PC-9 (cell line): ENCODE results near the gene YWHAG. TPM values are rescaled to one million over a fixed set of nuclear protein-coding genes. Genes with fewer than 3 reads are reported as not detected.
A peak's percentile ranks its signal among the peaks of the same experiment; 100 is the strongest.

ENCODE experiments used
- BruUV-seq: library from RNA; stranded (reverse); fragments of 400-500 nt; replicated peaks from 2 replicates; lab custom pipeline; 2021; lab: Mats Ljungman, UMichigan
- CTCF ChIA-PET: fragments of 300-600 bp; sonication (Branson Sonifier 250); formaldehyde crosslinking; loops from one replicate; lab custom pipeline; 2022; ENCODE audit warnings: antibody characterized with exemption; lab: Charles Lee
- POLR2A ChIA-PET: fragments of 300-600 bp; sonication (Branson Sonifier 250); formaldehyde crosslinking; loops from one replicate; lab custom pipeline; 2022; ENCODE audit warnings: antibody characterized with exemption; ENCODE audit not compliant: unreplicated experiment; lab: Charles Lee
- DNase-seq, 2 experiments: peaks; one replicate each; pipeline versions ENCODE4 v3.0.0 to v3.0.0-alpha.2; 2015 to 2022; ENCODE audit warnings: mixed read lengths in 1 of 2
- H2AFZ ChIP-seq: fragments of 200-600 bp; sonication (generic); 2 replicates; pipeline ENCODE4 v1.8.1; 2017; ENCODE audit warnings: antibody characterized with exemption
- H3F3A ChIP-seq: fragments of 200-600 bp; sonication (generic); 2 replicates; pipeline ENCODE4 v1.8.1; 2017; ENCODE audit warnings: antibody characterized with exemption, mild to moderate bottlenecking, low read depth; ENCODE audit not compliant: insufficient read depth
- H3K27ac ChIP-seq: fragments of 200-600 bp; sonication (generic); 2 replicates; pipeline ENCODE4 v1.6.1; 2016; ENCODE audit warnings: mixed run types
- H3K27me3 ChIP-seq: fragments of 200-600 bp; sonication (generic); 2 replicates; pipeline ENCODE4 v1.6.1; 2016; ENCODE audit warnings: low read depth, mixed run types; ENCODE audit not compliant: insufficient read depth
- H3K36me3 ChIP-seq: fragments of 200-600 bp; sonication (generic); 2 replicates; pipeline ENCODE4 v1.6.1; 2016; ENCODE audit warnings: low read depth, mixed run types
- H3K4me1 ChIP-seq: fragments of 200-600 bp; sonication (generic); replicated peaks from 2 replicates; pipeline ENCODE4 v1.6.1; 2016; ENCODE audit warnings: mixed run types; ENCODE audit not compliant: insufficient read depth
- H3K4me2 ChIP-seq: fragments of 200-600 bp; sonication (generic); 2 replicates; pipeline ENCODE4 v1.6.1; 2017; ENCODE audit warnings: mixed run types
- H3K4me3 ChIP-seq: fragments of 200-600 bp; sonication (generic); 2 replicates; pipeline ENCODE4 v1.6.1; 2016; ENCODE audit warnings: mixed run types
- H3K79me2 ChIP-seq: fragments of 200-600 bp; sonication (generic); 2 replicates; pipeline ENCODE4 v1.6.1; 2017; ENCODE audit warnings: low read depth, mixed run types
- H3K9me2 ChIP-seq: fragments of 200-600 bp; sonication (generic); 2 replicates; pipeline ENCODE4 v1.8.1; 2017; ENCODE audit warnings: mild to moderate bottlenecking; ENCODE audit not compliant: insufficient read depth
- H3K9me3 ChIP-seq: fragments of 200-600 bp; sonication (generic); 2 replicates; pipeline ENCODE4 v1.8.1; 2016; ENCODE audit warnings: low read depth; ENCODE audit not compliant: insufficient read depth
- H4K20me1 ChIP-seq: fragments of 200-600 bp; sonication (generic); 2 replicates; pipeline ENCODE4 v1.8.1; 2017; ENCODE audit not compliant: insufficient read depth
- CTCF ChIP-seq: fragments of 200-600 bp; sonication (generic); conservative IDR thresholded peaks from 2 replicates; pipeline ENCODE4 v1.6.1; 2017; ENCODE audit warnings: mixed run types, antibody characterized with exemption, mild to moderate bottlenecking, moderate library complexity
- EZH2 ChIP-seq: fragments of 200-600 bp; sonication (generic); IDR thresholded peaks from 2 replicates; pipeline ENCODE4 v1.8.0; 2017; ENCODE audit warnings: antibody characterized with exemption, low read depth
- intact Hi-C: fragments of 100-400 bp; cut with micrococcal nuclease; formaldehyde crosslinking; loops from one replicate; pipeline ENCODE4 v1.10.0; 2022; ENCODE audit not compliant: unreplicated experiment
- total RNA-seq: library from RNA; stranded (reverse); gene quantifications from 2 replicates; pipeline ENCODE4 v1.2.3, GENCODE V29; 2021

The YWHAG gene
- total RNA-seq, 1 experiment from 2014 or later, result 250 TPM

GRCh38 chr7:76317782-76318487, 40.9 kb downstream of the YWHAG start:
- TF ChIP-seq CTCF, result no peak
- no peak for TF ChIP-seq EZH2
- Histone ChIP-seq H3K4me1 (peaks cover 18% of the 10 kb centered on the region), H3K27ac (peak overlapping the region; percentile 71), H3F3A (peaks cover 56% of the 10 kb centered on the region), H2AFZ (peak overlapping the region; percentile 85), H3K27me3 (no peaks in the 10 kb centered on the region), H4K20me1 (0 out of 2 replicates have a peak, but pooled peaks cover 5% of the 10 kb centered on the region), H3K4me2 (peak overlapping the region; percentile 90), H3K9me3 (no peaks in the 10 kb centered on the region), H3K36me3 (no peaks in the 10 kb centered on the region), H3K9me2 (no peaks in the 10 kb centered on the region), H3K4me3 (peak overlapping the region; percentile 81), H3K79me2 (0 out of 2 replicates have a peak, but pooled peaks cover 9% of the 10 kb centered on the region)
- BruUV-seq, result no TSS peak
- intact Hi-C loops, result loop anchor here (1.0 to 5.0 kb wide), 4 partner anchors 21 to 194 kb away; partner anchors contain the start of gene UPK3B
- DNase-seq, result peak; percentile 86 to 99
- CTCF ChIA-PET, result interaction anchor here (0.6 to 1.1 kb wide), 4 partner anchors 21 to 682 kb away, joined by 3 to 20 read pairs (median 4); no protein-coding TSS in a partner anchor
- POLR2A ChIA-PET, result interaction anchor here (0.6 to 0.7 kb wide), 6 partner anchors 9 to 210 kb away, joined by 3 to 5 read pairs (median 3); no protein-coding TSS in a partner anchor

GRCh38 chr7:76316984-76317781, 41.6 kb downstream of the YWHAG start:
- intact Hi-C loops, result loop anchor here (5.0 kb wide), 1 partner anchor 195 kb away; the partner anchor contains the start of gene UPK3B
- no peak overlapping the region for H3K27ac ChIP-seq
- no peaks in the 10 kb centered on the region for H3K9me3 ChIP-seq
- peaks cover 51% of the 10 kb centered on the region for H3F3A ChIP-seq
- no peaks in the 10 kb centered on the region for H3K27me3 ChIP-seq
- H3K36me3 ChIP-seq, result no peaks in the 10 kb centered on the region
- H4K20me1 ChIP-seq, result 0 out of 2 replicates have a peak, but pooled peaks cover 5% of the 10 kb centered on the region
- DNase-seq, result no peak
- H3K4me2 ChIP-seq, result peak overlapping the region; percentile 90
- H3K9me2 ChIP-seq, result no peaks in the 10 kb centered on the region
- peak overlapping the region; percentile 85 for H2AFZ ChIP-seq
- 0 out of 2 replicates have a peak, but pooled peaks cover 9% of the 10 kb centered on the region for H3K79me2 ChIP-seq
- POLR2A ChIA-PET, result interaction anchor here (0.6 to 0.7 kb wide), 3 partner anchors 8 to 209 kb away, joined by 3 to 4 read pairs (median 3); no protein-coding TSS in a partner anchor
- peak overlapping the region; percentile 81 for H3K4me3 ChIP-seq
- TSS peak; percentile 27 for BruUV-seq
- peaks cover 18% of the 10 kb centered on the region for H3K4me1 ChIP-seq
- CTCF ChIA-PET, result interaction anchor here (0.6 kb wide), 1 partner anchor 681 kb away, joined by 4 read pairs; no protein-coding TSS in a partner anchor
- no peak for TF ChIP-seq CTCF
- TF ChIP-seq EZH2, result no peak

GRCh38 chr7:76315364-76315763, 43.4 kb downstream of the YWHAG start:
- CTCF ChIA-PET, result interaction anchor here (0.6 to 0.7 kb wide), 2 partner anchors 51 to 148 kb away, joined by 6 to 9 read pairs; no protein-coding TSS in a partner anchor
- H2AFZ ChIP-seq, result no peak overlapping the region

More at GRCh38 chr7:76315364-76315763, 43.4 kb downstream of the YWHAG start:
- Histone ChIP-seq H4K20me1 (0 out of 2 replicates have a peak, but pooled peaks cover 5% of the 10 kb centered on the region), H3F3A (peaks cover 41% of the 10 kb centered on the region), H3K79me2 (0 out of 2 replicates have a peak, but pooled peaks cover 9% of the 10 kb centered on the region), H3K27ac (no peak overlapping the region), H3K9me3 (no peaks in the 10 kb centered on the region), H3K36me3 (no peaks in the 10 kb centered on the region), H3K9me2 (no peaks in the 10 kb centered on the region), H3K4me1 (peaks cover 28% of the 10 kb centered on the region), H3K4me2 (no peak overlapping the region), H3K4me3 (no peak overlapping the region), H3K27me3 (no peaks in the 10 kb centered on the region)
- DNase-seq, result no peak
- BruUV-seq, result no TSS peak
- POLR2A ChIA-PET, result no interaction called here
- intact Hi-C loops, result loop anchor here (5.0 kb wide), 1 partner anchor 197 kb away; the partner anchor contains the start of gene UPK3B
- TF ChIP-seq CTCF, result no peak
- no peak for TF ChIP-seq EZH2
